SKM-1 treated with dmso at 0.1 percent for 144 hours (cell line): ENCODE measurements around the gene SLC48A1.

ENCODE experiments used
- DNase-seq: peaks from one replicate; lab custom pipeline; 2025; ENCODE audit not compliant: unreplicated experiment; lab: John Stamatoyannopoulos, UW

Gene SLC48A1

GRCh38 chr12:47777151-47777550, 4.1 kb downstream of the SLC48A1 start:
- DNase-seq = no peak

DNA sequence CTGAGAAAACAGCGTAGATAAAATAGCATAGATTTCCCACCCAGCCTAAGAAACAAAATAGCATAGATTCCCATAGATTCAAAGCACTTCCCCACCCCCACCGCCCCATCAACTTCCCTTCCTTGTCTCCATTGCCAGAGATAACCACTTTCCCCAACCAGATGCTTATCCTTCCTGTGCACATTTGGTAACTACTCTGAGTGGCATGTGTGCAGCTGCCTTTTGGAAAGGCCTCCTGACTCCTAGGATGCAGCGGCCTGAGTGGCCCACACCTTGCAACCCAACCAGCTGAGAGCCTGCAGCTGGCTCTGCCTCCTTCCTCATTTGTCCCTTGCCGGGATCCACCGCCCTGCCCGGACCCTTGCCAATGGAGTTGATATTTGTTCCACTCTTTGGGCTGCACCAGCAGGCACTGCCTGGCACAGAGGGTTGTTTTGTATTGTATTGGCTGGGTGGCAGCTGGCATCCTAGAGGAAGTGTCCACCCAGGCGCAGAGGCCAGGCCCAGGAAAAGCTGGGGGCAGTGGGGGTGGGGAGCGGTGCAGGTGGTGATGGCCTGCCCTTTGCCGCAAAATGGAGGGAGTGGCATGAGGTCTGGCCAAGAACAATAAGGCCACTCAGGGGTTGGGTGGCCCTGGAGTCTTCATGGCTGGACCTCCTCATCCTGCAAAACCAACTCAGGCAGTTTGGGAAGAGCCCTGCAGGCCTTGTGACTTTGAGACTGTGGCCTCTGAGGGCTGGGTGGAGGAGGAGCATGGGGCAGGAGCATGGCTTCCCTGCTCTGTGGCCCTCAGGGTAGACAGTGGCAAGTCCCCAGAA, 4.9 kb downstream of the SLC48A1 start:
- DNase-seq = no peak

- no peak for DNase-seq
Measured at GRCh38 chr12:47778881-47779280, 5.8 kb downstream of the SLC48A1 start.

- peak; percentile 46 for DNase-seq
Measured at GRCh38 chr12:47779301-47779942, 6.4 kb downstream of the SLC48A1 start.

GRCh38 chr12:47779943-47780504, 7.0 kb downstream of the SLC48A1 start:
- DNase-seq = no peak

GRCh38 chr12:47781479-47782371, 8.7 kb downstream of the SLC48A1 start:
- no peak for DNase-seq

- no peak for DNase-seq
Measured at GRCh38 chr12:47782372-47782770, 9.3 kb downstream of the SLC48A1 start.

- no peak for DNase-seq
Measured at GRCh38 chr12:47783024-47783755, 10.2 kb downstream of the SLC48A1 start.

DNA sequence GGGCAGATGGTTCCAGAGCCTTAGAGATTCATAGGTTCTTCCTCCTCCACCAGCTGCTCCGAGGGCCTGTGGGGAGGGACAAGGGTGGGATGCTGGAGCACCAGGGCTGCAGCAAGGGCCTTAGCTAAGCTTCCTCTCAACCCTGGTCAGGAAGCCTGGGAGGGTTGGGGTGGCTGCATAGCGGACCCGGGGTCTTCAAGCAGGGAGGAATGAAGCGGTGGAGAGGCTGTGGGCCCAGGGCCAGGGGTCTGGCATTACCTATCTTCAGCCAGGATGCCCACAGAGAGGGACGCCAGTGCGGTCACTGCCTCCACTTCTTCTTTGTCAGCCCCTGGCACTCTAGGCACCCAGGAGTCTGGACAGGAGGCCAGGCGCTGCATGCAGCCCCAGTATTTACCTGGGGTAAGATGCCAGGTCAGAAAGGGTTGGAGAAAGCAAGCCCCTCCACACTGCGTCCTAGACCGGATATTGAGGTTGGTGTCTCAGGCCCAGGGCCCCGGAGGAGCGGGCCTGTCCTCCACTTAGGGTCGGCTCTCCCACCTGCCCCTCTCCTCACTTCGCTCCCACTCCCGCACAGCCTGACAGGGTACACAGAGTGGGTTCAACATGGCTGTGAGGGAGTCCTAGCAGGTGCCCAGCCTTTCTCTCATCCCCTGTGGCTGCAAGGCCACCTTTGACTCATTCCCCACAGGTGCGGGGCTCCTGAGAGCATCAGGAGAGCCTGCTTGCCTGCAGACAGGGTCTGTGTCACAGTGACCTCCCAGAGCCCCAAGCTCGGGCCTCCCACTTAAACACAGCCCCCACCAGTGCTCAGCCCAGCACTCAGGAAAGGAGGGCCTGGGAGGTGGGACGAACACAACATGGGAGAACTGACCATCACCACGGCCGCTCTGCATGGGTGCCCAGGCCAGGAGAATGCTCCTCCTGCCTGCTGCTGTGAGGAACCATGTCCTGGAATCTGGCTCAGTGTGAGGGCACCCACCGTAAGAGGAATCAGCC, 11.1 kb downstream of the SLC48A1 start:
- no peak for DNase-seq

GRCh38 chr12:47785036-47785886, 12.2 kb downstream of the SLC48A1 start:
- DNase-seq = no peak

- no peak for DNase-seq
Measured at GRCh38 chr12:47785887-47786661, 13.0 kb downstream of the SLC48A1 start.

GRCh38 chr12:47786662-47787280, 13.7 kb downstream of the SLC48A1 start:
- no peak for DNase-seq

DNA sequence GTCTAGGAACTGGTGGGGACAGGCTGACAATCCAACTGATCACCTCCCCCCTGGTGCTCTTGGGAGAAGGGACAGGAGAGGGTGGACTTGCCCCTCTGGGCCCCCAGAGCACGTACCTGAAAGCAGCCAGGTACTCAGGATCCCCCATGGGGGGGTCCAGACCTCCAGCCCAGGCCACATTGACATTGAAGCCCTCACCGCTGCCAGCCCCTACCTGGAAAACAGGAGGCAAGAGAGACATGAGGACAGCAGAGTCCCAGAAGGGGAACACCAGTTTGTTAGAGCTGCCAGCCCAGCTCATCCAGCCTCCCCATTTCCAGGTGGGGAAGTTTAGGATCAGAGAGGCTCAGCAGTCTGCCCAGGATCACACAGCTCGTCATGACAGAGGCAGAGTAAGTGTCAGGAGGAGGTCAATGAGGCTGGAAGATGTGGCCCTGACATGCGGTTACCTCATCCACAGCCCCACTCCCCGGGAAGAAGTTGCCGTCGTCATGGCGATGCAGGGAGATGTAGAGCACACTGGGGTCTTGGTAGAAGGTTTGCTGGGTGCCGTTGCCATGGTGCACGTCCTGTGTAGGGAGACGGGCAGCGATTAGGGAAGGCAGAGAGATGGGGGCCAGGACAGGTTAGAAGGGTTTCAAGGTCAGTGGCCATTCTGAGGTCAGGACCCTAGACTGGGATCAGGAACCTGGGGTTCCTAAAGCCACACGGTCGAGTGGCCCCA, 14.7 kb downstream of the SLC48A1 start:
- no peak for DNase-seq

- DNase-seq = no peak
Measured at GRCh38 chr12:47789141-47789540, 16.1 kb downstream of the SLC48A1 start.

DNA sequence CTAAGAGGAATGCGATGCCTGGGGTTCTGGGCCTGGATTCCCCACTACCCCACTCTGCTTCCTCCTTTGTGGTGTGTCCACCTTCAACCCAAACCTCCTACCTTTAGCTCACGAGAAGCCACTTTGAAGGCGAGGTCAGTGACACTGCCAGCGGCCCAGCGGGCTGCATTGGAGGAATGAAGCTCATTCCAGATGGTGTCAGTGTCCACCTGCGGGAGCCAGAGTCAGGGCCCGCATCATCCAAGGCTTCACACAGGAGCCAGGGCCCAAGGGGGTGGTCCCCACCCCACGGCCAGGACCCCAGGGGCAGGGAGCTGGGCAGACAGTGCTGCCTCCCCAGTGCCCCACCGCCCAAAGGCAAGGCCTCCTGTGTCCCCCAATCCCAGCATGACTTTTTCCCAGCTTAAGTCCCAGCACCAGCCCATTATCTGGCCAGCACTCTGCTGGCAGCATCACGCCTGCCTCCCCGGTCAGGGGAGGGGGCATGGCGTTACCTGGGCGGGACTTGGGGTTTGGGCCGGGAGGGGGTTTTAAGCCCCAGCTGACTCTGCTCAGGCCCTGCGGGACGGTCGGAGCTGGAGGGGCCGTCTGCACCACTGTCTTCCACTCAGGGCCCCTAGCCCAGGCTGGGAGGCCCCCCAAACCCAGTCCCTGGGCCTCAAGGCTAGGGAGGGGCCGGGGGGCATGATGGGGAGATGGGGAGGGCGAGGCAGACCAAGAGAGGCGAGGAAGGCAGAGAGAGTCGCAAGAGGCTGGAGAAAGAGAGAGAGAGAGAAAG, 16.9 kb downstream of the SLC48A1 start:
- DNase-seq = no peak
